C4-2B (cell line): ENCODE data around the gene SYT14.

Source experiments
- ZFX ChIP-seq: fragments of 450-650 bp; IDR thresholded peaks from 2 replicates; pipeline ENCODE4 v1.6.1; 2017
- TF ChIP-seq, protein P1 (sequence below): fragments of 450-650 bp; conservative IDR thresholded peaks from 2 replicates; pipeline ENCODE4 v1.5.1; 2017; ENCODE audit warnings: mild to moderate bottlenecking

DNA sequence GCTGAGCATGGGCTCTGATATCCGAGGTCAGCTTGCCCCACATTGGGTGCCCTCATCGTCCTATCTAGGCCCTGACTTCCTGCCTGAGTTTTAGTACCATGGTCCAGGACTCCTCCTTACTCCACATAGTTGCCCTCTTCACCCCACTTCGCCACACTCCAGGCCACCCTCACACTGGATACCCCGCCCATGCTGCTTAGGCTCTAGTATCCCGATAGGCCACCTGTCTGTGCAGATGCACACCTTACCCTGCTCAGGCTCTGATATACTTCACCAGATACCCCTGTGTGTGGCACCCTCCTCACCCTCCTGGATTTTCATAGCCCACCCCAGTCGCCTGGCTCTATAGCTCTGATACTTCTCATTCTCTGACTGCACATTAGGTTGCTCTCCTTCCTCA, 149.0 kb downstream of the SYT14 start:
- TF ChIP-seq, protein P1, sequence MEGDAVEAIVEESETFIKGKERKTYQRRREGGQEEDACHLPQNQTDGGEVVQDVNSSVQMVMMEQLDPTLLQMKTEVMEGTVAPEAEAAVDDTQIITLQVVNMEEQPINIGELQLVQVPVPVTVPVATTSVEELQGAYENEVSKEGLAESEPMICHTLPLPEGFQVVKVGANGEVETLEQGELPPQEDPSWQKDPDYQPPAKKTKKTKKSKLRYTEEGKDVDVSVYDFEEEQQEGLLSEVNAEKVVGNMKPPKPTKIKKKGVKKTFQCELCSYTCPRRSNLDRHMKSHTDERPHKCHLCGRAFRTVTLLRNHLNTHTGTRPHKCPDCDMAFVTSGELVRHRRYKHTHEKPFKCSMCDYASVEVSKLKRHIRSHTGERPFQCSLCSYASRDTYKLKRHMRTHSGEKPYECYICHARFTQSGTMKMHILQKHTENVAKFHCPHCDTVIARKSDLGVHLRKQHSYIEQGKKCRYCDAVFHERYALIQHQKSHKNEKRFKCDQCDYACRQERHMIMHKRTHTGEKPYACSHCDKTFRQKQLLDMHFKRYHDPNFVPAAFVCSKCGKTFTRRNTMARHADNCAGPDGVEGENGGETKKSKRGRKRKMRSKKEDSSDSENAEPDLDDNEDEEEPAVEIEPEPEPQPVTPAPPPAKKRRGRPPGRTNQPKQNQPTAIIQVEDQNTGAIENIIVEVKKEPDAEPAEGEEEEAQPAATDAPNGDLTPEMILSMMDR: no peak
- no peak for TF ChIP-seq ZFX
